Measurements from ENCODE around the gene STAM2.

The STAM2 gene

GRCh38 chr2:152078023-152078422 is 97.5 kb downstream of the STAM2 start:
- H3K9ac ChIP-seq (ENCODE audit: low read length), result no peak overlapping the region
- H3K9me2 ChIP-seq (replicated peaks; ENCODE audit: insufficient read depth, low read length), result no peaks in the 10 kb centered on the region
- no peaks in the 10 kb centered on the region for H4K20me1 ChIP-seq (ENCODE audit: insufficient read depth, low read length)
- no peaks in the 10 kb centered on the region for H3K9me3 ChIP-seq (replicated peaks; ENCODE audit: insufficient read depth, low read length)
- no peaks in the 10 kb centered on the region for H3K27me3 ChIP-seq (replicated peaks; ENCODE audit: insufficient read depth, low read length)
- H3K36me3 ChIP-seq (replicated peaks; ENCODE audit: insufficient read depth, low read length), result no peaks in the 10 kb centered on the region
- H2AFZ ChIP-seq (ENCODE audit: low read length), result no peak overlapping the region
- no peak overlapping the region for H3K4me3 ChIP-seq (ENCODE audit: low read length)
- TF ChIP-seq EZH2phosphoT487 (IDR thresholded peaks at IDR 0.05; ENCODE audit: low read length) (no peak), EZH2 (optimal IDR thresholded peaks at IDR 0.05; ENCODE audit: low read depth, low read length) (no peak), CTCF (IDR thresholded peaks at IDR 0.05; ENCODE audit: low read length) (no peak)
- H3K27ac ChIP-seq (ENCODE audit: low read length), result no peak overlapping the region
- no peaks in the 10 kb centered on the region for H3K79me2 ChIP-seq (ENCODE audit: low read length)
- no peak for DNase-seq
- H3F3A ChIP-seq (ENCODE audit: insufficient read depth, low read length), result no peaks in the 10 kb centered on the region
- H3K4me1 ChIP-seq (ENCODE audit: low read length), result no peaks in the 10 kb centered on the region
- H3K4me2 ChIP-seq (ENCODE audit: low read depth, low read length), result no peak overlapping the region

GRCh38 chr2:152075461-152076050 is 100.0 kb downstream of the STAM2 start:
- no peaks in the 10 kb centered on the region for H3K27me3 ChIP-seq (replicated peaks; ENCODE audit: insufficient read depth, low read length)
- H3K9me2 ChIP-seq (replicated peaks; ENCODE audit: insufficient read depth, low read length), result no peaks in the 10 kb centered on the region
- no peak overlapping the region for H3K9ac ChIP-seq (ENCODE audit: low read length)
- TF ChIP-seq EZH2 (optimal IDR thresholded peaks at IDR 0.05; ENCODE audit: low read depth, low read length), result no peak
- no peak for TF ChIP-seq CTCF (IDR thresholded peaks at IDR 0.05; ENCODE audit: low read length)
- no peak for TF ChIP-seq EZH2phosphoT487 (IDR thresholded peaks at IDR 0.05; ENCODE audit: low read length)
- H3F3A ChIP-seq (ENCODE audit: insufficient read depth, low read length), result no peaks in the 10 kb centered on the region
- no peak overlapping the region for H3K27ac ChIP-seq (ENCODE audit: low read length)
- H3K4me2 ChIP-seq (ENCODE audit: low read depth, low read length), result no peak overlapping the region
- no peak overlapping the region for H3K4me3 ChIP-seq (ENCODE audit: low read length)
- no peak overlapping the region for H2AFZ ChIP-seq (ENCODE audit: low read length)
- no peaks in the 10 kb centered on the region for H3K36me3 ChIP-seq (replicated peaks; ENCODE audit: insufficient read depth, low read length)
- H3K9me3 ChIP-seq (replicated peaks; ENCODE audit: insufficient read depth, low read length), result no peaks in the 10 kb centered on the region
- H3K4me1 ChIP-seq (ENCODE audit: low read length), result no peaks in the 10 kb centered on the region
- no peaks in the 10 kb centered on the region for H3K79me2 ChIP-seq (ENCODE audit: low read length)
- no peaks in the 10 kb centered on the region for H4K20me1 ChIP-seq (ENCODE audit: insufficient read depth, low read length)
- no peak for DNase-seq

GRCh38 chr2:152072011-152072410 is 103.6 kb downstream of the STAM2 start:
- Histone ChIP-seq H2AFZ (ENCODE audit: low read length) (no peak overlapping the region), H3K27ac (ENCODE audit: low read length) (no peak overlapping the region), H3F3A (ENCODE audit: insufficient read depth, low read length) (no peaks in the 10 kb centered on the region), H3K9me3 (replicated peaks; ENCODE audit: insufficient read depth, low read length) (no peaks in the 10 kb centered on the region), H3K27me3 (replicated peaks; ENCODE audit: insufficient read depth, low read length) (no peaks in the 10 kb centered on the region), H3K79me2 (ENCODE audit: low read length) (no peaks in the 10 kb centered on the region), H3K4me2 (ENCODE audit: low read depth, low read length) (no peak overlapping the region), H4K20me1 (ENCODE audit: insufficient read depth, low read length) (no peaks in the 10 kb centered on the region), H3K9ac (ENCODE audit: low read length) (no peak overlapping the region), H3K9me2 (replicated peaks; ENCODE audit: insufficient read depth, low read length) (no peaks in the 10 kb centered on the region), H3K4me1 (ENCODE audit: low read length) (no peaks in the 10 kb centered on the region), H3K4me3 (ENCODE audit: low read length) (no peak overlapping the region), H3K36me3 (replicated peaks; ENCODE audit: insufficient read depth, low read length) (no peaks in the 10 kb centered on the region)
- no peak for TF ChIP-seq CTCF (IDR thresholded peaks at IDR 0.05; ENCODE audit: low read length)
- TF ChIP-seq EZH2 (optimal IDR thresholded peaks at IDR 0.05; ENCODE audit: low read depth, low read length), result no peak
- TF ChIP-seq EZH2phosphoT487 (IDR thresholded peaks at IDR 0.05; ENCODE audit: low read length), result no peak
- no peak for DNase-seq
